SJSA1 (cell line): ENCODE results near the gene CHRD. TPM values are rescaled to one million over a fixed set of nuclear protein-coding genes. Genes with fewer than 3 reads are reported as not detected.
"Not testable (repeated sequence)": the region's sequence is repeated elsewhere in the genome, so short reads cannot be mapped to it uniquely, and the experiment has no call there.

Source experiments
- DNase-seq, 2 experiments: peaks; one replicate each; pipeline ENCODE4 v3.0.0-alpha.2; 2015 to 2020; ENCODE audit warnings: low spot score in 2 of 2, low read depth in 1 of 2
- H3K27ac ChIP-seq: fragments of 250-450 bp; sonication (Bioruptor Pico); 2 replicates; pipeline ENCODE4 v1.5.1; 2020; ENCODE audit warnings: mild to moderate bottlenecking, moderate library complexity
- H3K27me3 ChIP-seq: fragments of 250-450 bp; sonication (Bioruptor Pico); replicated peaks from 2 replicates; pipeline ENCODE4 v1.5.1; 2020; ENCODE audit warnings: mild to moderate bottlenecking, moderate library complexity
- H3K36me3 ChIP-seq: fragments of 250-450 bp; sonication (Bioruptor Pico); 2 replicates; pipeline ENCODE4 v1.5.1; 2020; ENCODE audit warnings: mild to moderate bottlenecking
- H3K4me1 ChIP-seq: fragments of 250-450 bp; sonication (Bioruptor Pico); replicated peaks from 2 replicates; pipeline ENCODE4 v1.6.1; 2021; ENCODE audit warnings: mild to moderate bottlenecking
- H3K4me3 ChIP-seq: fragments of 250-450 bp; sonication (Bioruptor Pico); 2 replicates; pipeline ENCODE4 v1.5.1; 2020; ENCODE audit warnings: mild to moderate bottlenecking
- H3K9me3 ChIP-seq: fragments of 250-450 bp; sonication (Bioruptor Pico); replicated peaks from 2 replicates; pipeline ENCODE4 v1.5.1; 2020; ENCODE audit warnings: mild to moderate bottlenecking
- total RNA-seq: library from RNA; depleted of rRNA; stranded (reverse); fragments of >200 nt; shearing (Covaris generic); gene quantifications from 2 replicates; pipeline ENCODE4 v1.2.3, GENCODE V29; 2014

The CHRD gene
- total RNA-seq, 1 experiment from 2014 or later, result 0.26 TPM

- not testable (repeated sequence) for H3K4me3 ChIP-seq, DNase-seq, H3K27me3 ChIP-seq, H3K9me3 ChIP-seq, H3K27ac ChIP-seq
- H3K4me1 ChIP-seq, result peaks cover 45% of the 10 kb centered on the region
- peaks cover 20% of the 10 kb centered on the region for H3K36me3 ChIP-seq
Measured at GRCh38 chr3:184339451-184340135, 40.3 kb upstream of the CHRD start.

GRCh38 chr3:184341925-184342324 is 37.9 kb upstream of the CHRD start:
- DNase-seq, result no peak
- Histone ChIP-seq H3K4me3 (no peak overlapping the region), H3K4me1 (peaks cover 31% of the 10 kb centered on the region), H3K27ac (no peak overlapping the region), H3K9me3 (no peaks in the 10 kb centered on the region), H3K27me3 (no peaks in the 10 kb centered on the region), H3K36me3 (peaks cover 16% of the 10 kb centered on the region)

- Histone ChIP-seq H3K36me3 (peaks cover 23% of the 10 kb centered on the region), H3K27ac (no peak overlapping the region), H3K4me1 (peaks cover 27% of the 10 kb centered on the region), H3K4me3 (no peak overlapping the region), H3K27me3 (no peaks in the 10 kb centered on the region), H3K9me3 (no peaks in the 10 kb centered on the region)
- DNase-seq, result no peak
Measured at GRCh38 chr3:184343200-184343876, 36.5 kb upstream of the CHRD start.

- peaks cover 27% of the 10 kb centered on the region for H3K4me1 ChIP-seq
- no peak overlapping the region for H3K4me3 ChIP-seq
- peaks cover 23% of the 10 kb centered on the region for H3K36me3 ChIP-seq
- no peak for DNase-seq
- no peaks in the 10 kb centered on the region for H3K27me3 ChIP-seq
- H3K9me3 ChIP-seq, result no peaks in the 10 kb centered on the region
- no peak overlapping the region for H3K27ac ChIP-seq
Measured at GRCh38 chr3:184344579-184345316, 35.1 kb upstream of the CHRD start.

- Histone ChIP-seq H3K4me1 (peaks cover 27% of the 10 kb centered on the region), H3K36me3 (peaks cover 27% of the 10 kb centered on the region), H3K27ac (no peak overlapping the region), H3K4me3 (no peak overlapping the region), H3K27me3 (no peaks in the 10 kb centered on the region), H3K9me3 (no peaks in the 10 kb centered on the region)
- peak; percentile 69 to 81 for DNase-seq
Measured at GRCh38 chr3:184345317-184346144, 34.3 kb upstream of the CHRD start.

GRCh38 chr3:184346480-184347190 is 33.2 kb upstream of the CHRD start:
- Histone ChIP-seq H3K36me3 (peaks cover 36% of the 10 kb centered on the region), H3K4me1 (peaks cover 28% of the 10 kb centered on the region), H3K27me3 (no peaks in the 10 kb centered on the region)

GRCh38 chr3:184347321-184348056 is 32.4 kb upstream of the CHRD start:
- H3K4me1 ChIP-seq, result peaks cover 31% of the 10 kb centered on the region
- no peaks in the 10 kb centered on the region for H3K27me3 ChIP-seq
- no peak overlapping the region for H3K27ac ChIP-seq
- no peak for DNase-seq
- peaks cover 45% of the 10 kb centered on the region for H3K36me3 ChIP-seq
- no peaks in the 10 kb centered on the region for H3K9me3 ChIP-seq
- H3K4me3 ChIP-seq, result no peak overlapping the region

More at GRCh38 chr3:184346480-184347190, 33.2 kb upstream of the CHRD start:
- Histone ChIP-seq H3K9me3 (no peaks in the 10 kb centered on the region), H3K27ac (no peak overlapping the region), H3K4me3 (no peak overlapping the region)
- no peak for DNase-seq

GRCh38 chr3:184348057-184348382 is 31.8 kb upstream of the CHRD start:
- H3K9me3 ChIP-seq, result no peaks in the 10 kb centered on the region
- H3K27ac ChIP-seq, result no peak overlapping the region
- peaks cover 50% of the 10 kb centered on the region for H3K36me3 ChIP-seq
- H3K27me3 ChIP-seq, result no peaks in the 10 kb centered on the region
- no peak for DNase-seq
- H3K4me3 ChIP-seq, result no peak overlapping the region
- peaks cover 31% of the 10 kb centered on the region for H3K4me1 ChIP-seq

GRCh38 chr3:184349563-184350470 is 30.0 kb upstream of the CHRD start:
- Histone ChIP-seq H3K27me3 (no peaks in the 10 kb centered on the region), H3K9me3 (no peaks in the 10 kb centered on the region), H3K4me3 (no peak overlapping the region), H3K4me1 (peaks cover 43% of the 10 kb centered on the region), H3K27ac (no peak overlapping the region), H3K36me3 (peaks cover 56% of the 10 kb centered on the region)
- DNase-seq, result peak in 1 of 2 experiments; percentile 41

- no peak for DNase-seq
- Histone ChIP-seq H3K9me3 (no peaks in the 10 kb centered on the region), H3K27ac (no peak overlapping the region), H3K27me3 (no peaks in the 10 kb centered on the region), H3K4me3 (no peak overlapping the region), H3K4me1 (peaks cover 47% of the 10 kb centered on the region), H3K36me3 (peaks cover 62% of the 10 kb centered on the region)
Measured at GRCh38 chr3:184350618-184351017, 29.2 kb upstream of the CHRD start.

- Histone ChIP-seq H3K4me3 (no peak overlapping the region), H3K27me3 (no peaks in the 10 kb centered on the region), H3K9me3 (no peaks in the 10 kb centered on the region), H3K36me3 (peaks cover 63% of the 10 kb centered on the region), H3K27ac (no peak overlapping the region), H3K4me1 (peaks cover 54% of the 10 kb centered on the region)
- no peak for DNase-seq
Measured at GRCh38 chr3:184351511-184352148, 28.2 kb upstream of the CHRD start.
